Coronary artery (tissue), 2 donors: ENCODE data around the gene CAMTA1.

Experiments used
- DNase-seq: peaks from one replicate; pipeline ENCODE4 v3.0.0-alpha.2; 2017; ENCODE audit warnings: low spot score
- H3K27ac ChIP-seq, 2 donors: fragments of 200-600 bp; sonication (generic); one replicate each; pipeline ENCODE4 v1.5.1; 2016 to 2019
- H3K4me3 ChIP-seq: fragments of 200-600 bp; sonication (generic); 2 replicates; pipeline ENCODE4 v1.5.1; 2016; ENCODE audit warnings: mild to moderate bottlenecking, moderate library complexity
- CTCF ChIP-seq: fragments of 200-600 bp; sonication (generic); IDR thresholded peaks from one replicate; pipeline ENCODE4 v1.5.1; 2019; ENCODE audit warnings: antibody characterized with exemption

The CAMTA1 gene

GRCh38 chr1:6971048-6971447 lies 185.8 kb downstream of the CAMTA1 start:
- no peak for TF ChIP-seq CTCF
- Histone ChIP-seq H3K27ac (no peak overlapping the region), H3K4me3 (no peak overlapping the region)
- no peak for DNase-seq

GRCh38 chr1:6971699-6972098 lies 186.4 kb downstream of the CAMTA1 start:
- Histone ChIP-seq H3K4me3 (no peak overlapping the region), H3K27ac (no peak overlapping the region)
- no peak for DNase-seq
- no peak for TF ChIP-seq CTCF

- no peak overlapping the region for H3K4me3 ChIP-seq
- DNase-seq: no peak
- H3K27ac ChIP-seq: no peak overlapping the region
- no peak for TF ChIP-seq CTCF
These were observed 187.1 kb downstream of the CAMTA1 start for GRCh38 chr1:6972399-6972798.

- no peak overlapping the region for H3K27ac ChIP-seq
- TF ChIP-seq CTCF: no peak
- DNase-seq: no peak
- H3K4me3 ChIP-seq: no peak overlapping the region
These were observed 190.2 kb downstream of the CAMTA1 start for GRCh38 chr1:6975331-6976043.

- no peak for TF ChIP-seq CTCF
- DNase-seq: no peak
- no peak overlapping the region for H3K27ac ChIP-seq
- H3K4me3 ChIP-seq: no peak overlapping the region
These were observed 190.8 kb downstream of the CAMTA1 start for GRCh38 chr1:6976044-6976375.

GRCh38 chr1:6979003-6979613 lies 193.9 kb downstream of the CAMTA1 start:
- no peak overlapping the region for H3K4me3 ChIP-seq
- no peak for TF ChIP-seq CTCF
- DNase-seq: no peak

GRCh38 chr1:6981595-6981994 lies 196.3 kb downstream of the CAMTA1 start:
- no peak for TF ChIP-seq CTCF
- no peak overlapping the region for H3K4me3 ChIP-seq
- DNase-seq: no peak
- H3K27ac ChIP-seq: no peak overlapping the region

More at GRCh38 chr1:6979003-6979613, 193.9 kb downstream of the CAMTA1 start:
- no peak overlapping the region for H3K27ac ChIP-seq
